HPDE6-E6E7 (cell line): ENCODE data around the gene PRR12.

ENCODE experiments used
- DNase-seq: peaks from one replicate; pipeline ENCODE4 v3.0.0; 2011; ENCODE audit warnings: missing footprints; ENCODE audit errors: extremely low spot score

The PRR12 gene

GRCh38 chr19:49590971-49591730, at the start of gene PRR12:
PRR12 (plus strand) TSS chr19:49591182; CDS start chr19:49591655, 473 bp downstream.
- DNase-seq = peak; percentile 74

GRCh38 chr19:49541914-49542313, 49.1 kb upstream of the PRR12 start:
- no peak for DNase-seq

GRCh38 chr19:49542446-49542845, 48.5 kb upstream of the PRR12 start:
- no peak for DNase-seq

- DNase-seq = no peak
Observed at GRCh38 chr19:49543032-49543431, 48.0 kb upstream of the PRR12 start.

- DNase-seq = no peak
Observed at GRCh38 chr19:49544154-49544553, 46.8 kb upstream of the PRR12 start.

- DNase-seq = peak; percentile 59
Observed at GRCh38 chr19:49546825-49547565, 44.0 kb upstream of the PRR12 start.

- DNase-seq = no peak
Observed at GRCh38 chr19:49549045-49549444, 41.9 kb upstream of the PRR12 start.

GRCh38 chr19:49551531-49551930, 39.5 kb upstream of the PRR12 start:
- no peak for DNase-seq

- no peak for DNase-seq
Observed at GRCh38 chr19:49552749-49553148, 38.2 kb upstream of the PRR12 start.

GRCh38 chr19:49553451-49554271, 37.3 kb upstream of the PRR12 start:
- peak; percentile 88 for DNase-seq

- no peak for DNase-seq
Observed at GRCh38 chr19:49554701-49555181, 36.2 kb upstream of the PRR12 start.

GRCh38 chr19:49555600-49556411, 35.2 kb upstream of the PRR12 start:
- no peak for DNase-seq

GRCh38 chr19:49556412-49557398, 34.3 kb upstream of the PRR12 start:
- DNase-seq = no peak

- no peak for DNase-seq
Observed at GRCh38 chr19:49557641-49558325, 33.2 kb upstream of the PRR12 start.

- DNase-seq = no peak
Observed at GRCh38 chr19:49558591-49558990, 32.4 kb upstream of the PRR12 start.

- no peak for DNase-seq
Observed at GRCh38 chr19:49559443-49559842, 31.5 kb upstream of the PRR12 start.

- DNase-seq = no peak
Observed at GRCh38 chr19:49559928-49560327, 31.1 kb upstream of the PRR12 start.

GRCh38 chr19:49560358-49560900, 30.6 kb upstream of the PRR12 start:
- no peak for DNase-seq

GRCh38 chr19:49564616-49565045, 26.4 kb upstream of the PRR12 start:
- no peak for DNase-seq
